Loucy (cell line): ENCODE results near the gene SIGLEC15.

ENCODE experiments used
- EZH2phosphoT487 ChIP-seq: fragments of 200-600 bp; IDR thresholded peaks from 2 replicates; pipeline ENCODE4 v1.6.1; 2018; ENCODE audit warnings: antibody characterized with exemption, mild to moderate bottlenecking, moderate library complexity, borderline replicate concordance
- TF ChIP-seq, protein P1 (sequence below): fragments of 200-600 bp; sonication (generic); conservative IDR thresholded peaks from 2 replicates; pipeline ENCODE4 v1.5.1; 2014; ENCODE audit warnings: mild to moderate bottlenecking, antibody characterized with exemption, low read length

DNA sequence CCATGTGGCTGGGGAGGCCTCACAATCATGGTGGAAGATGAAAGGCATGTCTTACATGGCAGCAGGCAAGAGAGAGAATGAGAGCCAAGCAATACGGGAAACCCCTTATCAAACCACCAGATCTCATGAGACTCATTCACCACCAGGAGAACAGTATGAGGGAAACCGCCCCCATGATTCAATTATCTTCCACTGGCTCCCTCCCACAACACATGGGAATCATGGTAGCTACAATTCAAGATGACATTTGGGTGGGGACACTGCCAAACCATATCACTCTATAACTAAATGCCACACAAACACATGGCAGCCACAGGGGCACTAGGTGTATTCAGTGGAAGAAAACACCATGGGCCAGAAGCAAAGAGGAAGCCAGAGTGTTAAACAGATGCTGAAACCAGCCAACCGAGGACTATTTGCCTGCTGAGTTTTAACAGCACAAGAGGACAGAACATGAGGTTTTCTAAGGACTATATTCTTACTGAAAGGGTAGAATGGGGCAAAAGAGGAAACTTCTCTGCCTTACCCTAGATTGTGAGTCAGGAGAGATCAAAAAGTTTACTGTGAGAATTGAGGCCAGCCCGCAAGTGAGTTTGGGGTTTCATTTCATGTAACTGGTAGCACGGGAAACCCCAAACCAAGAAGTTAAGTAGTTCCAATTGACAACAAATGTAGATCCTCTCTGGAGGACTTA is 49.2 kb downstream of the SIGLEC15 start:
- TF ChIP-seq, protein P1, sequence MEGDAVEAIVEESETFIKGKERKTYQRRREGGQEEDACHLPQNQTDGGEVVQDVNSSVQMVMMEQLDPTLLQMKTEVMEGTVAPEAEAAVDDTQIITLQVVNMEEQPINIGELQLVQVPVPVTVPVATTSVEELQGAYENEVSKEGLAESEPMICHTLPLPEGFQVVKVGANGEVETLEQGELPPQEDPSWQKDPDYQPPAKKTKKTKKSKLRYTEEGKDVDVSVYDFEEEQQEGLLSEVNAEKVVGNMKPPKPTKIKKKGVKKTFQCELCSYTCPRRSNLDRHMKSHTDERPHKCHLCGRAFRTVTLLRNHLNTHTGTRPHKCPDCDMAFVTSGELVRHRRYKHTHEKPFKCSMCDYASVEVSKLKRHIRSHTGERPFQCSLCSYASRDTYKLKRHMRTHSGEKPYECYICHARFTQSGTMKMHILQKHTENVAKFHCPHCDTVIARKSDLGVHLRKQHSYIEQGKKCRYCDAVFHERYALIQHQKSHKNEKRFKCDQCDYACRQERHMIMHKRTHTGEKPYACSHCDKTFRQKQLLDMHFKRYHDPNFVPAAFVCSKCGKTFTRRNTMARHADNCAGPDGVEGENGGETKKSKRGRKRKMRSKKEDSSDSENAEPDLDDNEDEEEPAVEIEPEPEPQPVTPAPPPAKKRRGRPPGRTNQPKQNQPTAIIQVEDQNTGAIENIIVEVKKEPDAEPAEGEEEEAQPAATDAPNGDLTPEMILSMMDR: no peak
- TF ChIP-seq EZH2phosphoT487: no peak
